GM10847 (cell line): ENCODE results near the gene B3GNT5.

Experiments used
- POLR2A ChIP-seq: IDR thresholded peaks from 2 replicates; pipeline ENCODE4 v1.6.1; 2011; ENCODE audit not compliant: insufficient read length; ENCODE audit errors: extremely low read depth

B3GNT5 gene

GRCh38 chr3:183252973-183253527 lies at the start of gene B3GNT5:
TSS of gene B3GNT5 (plus strand) at chr3:183253253. CDS start at chr3:183269799, 16,546 bp downstream.
- TF ChIP-seq POLR2A = no peak

- no peak for TF ChIP-seq POLR2A
Measured at GRCh38 chr3:183203670-183204069, 49.4 kb upstream of the B3GNT5 start.

GRCh38 chr3:183208260-183208659 lies 44.8 kb upstream of the B3GNT5 start:
- TF ChIP-seq POLR2A = no peak

GRCh38 chr3:183208800-183209199 lies 44.3 kb upstream of the B3GNT5 start:
- no peak for TF ChIP-seq POLR2A

GRCh38 chr3:183210341-183210740 lies 42.7 kb upstream of the B3GNT5 start:
- TF ChIP-seq POLR2A = no peak

GRCh38 chr3:183210862-183211341 lies 42.2 kb upstream of the B3GNT5 start:
- no peak for TF ChIP-seq POLR2A

GRCh38 chr3:183211352-183211751 lies 41.7 kb upstream of the B3GNT5 start:
- TF ChIP-seq POLR2A = no peak

- TF ChIP-seq POLR2A = no peak
Measured at GRCh38 chr3:183212096-183212495, 41.0 kb upstream of the B3GNT5 start.

GRCh38 chr3:183212565-183212964 lies 40.5 kb upstream of the B3GNT5 start:
- no peak for TF ChIP-seq POLR2A

- no peak for TF ChIP-seq POLR2A
Measured at GRCh38 chr3:183213415-183214276, 39.4 kb upstream of the B3GNT5 start.

GRCh38 chr3:183214277-183214612 lies 38.8 kb upstream of the B3GNT5 start:
- no peak for TF ChIP-seq POLR2A

GRCh38 chr3:183215591-183216202 lies 37.4 kb upstream of the B3GNT5 start:
- no peak for TF ChIP-seq POLR2A

GRCh38 chr3:183217548-183218332 lies 35.3 kb upstream of the B3GNT5 start:
- TF ChIP-seq POLR2A = no peak

- TF ChIP-seq POLR2A = no peak
Measured at GRCh38 chr3:183218826-183219225, 34.2 kb upstream of the B3GNT5 start.

- TF ChIP-seq POLR2A = no peak
Measured at GRCh38 chr3:183220828-183221227, 32.2 kb upstream of the B3GNT5 start.
